ENCODE data around the gene TEX101. TPM values are rescaled to one million over a fixed set of nuclear protein-coding genes. Genes with fewer than 3 reads are reported as not detected.

The TEX101 gene
- total RNA-seq, 1 experiment from 2014 or later: not detected

- H3K27ac ChIP-seq (ENCODE audit: low read length): no peak overlapping the region
- no peaks in the 10 kb centered on the region for H3K27me3 ChIP-seq (ENCODE audit: low read length)
- H3K79me2 ChIP-seq (ENCODE audit: low read length): no peaks in the 10 kb centered on the region
- BruUV-seq (replicated peaks): no TSS peak
- H3K9ac ChIP-seq (ENCODE audit: low read length): no peak overlapping the region
- H2AFZ ChIP-seq (ENCODE audit: low read length): no peak overlapping the region
- no peaks in the 10 kb centered on the region for H3K36me3 ChIP-seq (ENCODE audit: low read depth, low read length)
- intact Hi-C loops (cut with micrococcal nuclease): no loop called here
- ATAC-seq (no peak), DNase-seq (no peak)
- H3K9me3 ChIP-seq (ENCODE audit: low read length): no peaks in the 10 kb centered on the region
- H4K20me1 ChIP-seq (ENCODE audit: low read length): no peaks in the 10 kb centered on the region
- TF ChIP-seq EZH2 (IDR thresholded peaks at IDR 0.05; ENCODE audit: low read length, unreplicated experiment): no peak
- TF ChIP-seq, protein P1, sequence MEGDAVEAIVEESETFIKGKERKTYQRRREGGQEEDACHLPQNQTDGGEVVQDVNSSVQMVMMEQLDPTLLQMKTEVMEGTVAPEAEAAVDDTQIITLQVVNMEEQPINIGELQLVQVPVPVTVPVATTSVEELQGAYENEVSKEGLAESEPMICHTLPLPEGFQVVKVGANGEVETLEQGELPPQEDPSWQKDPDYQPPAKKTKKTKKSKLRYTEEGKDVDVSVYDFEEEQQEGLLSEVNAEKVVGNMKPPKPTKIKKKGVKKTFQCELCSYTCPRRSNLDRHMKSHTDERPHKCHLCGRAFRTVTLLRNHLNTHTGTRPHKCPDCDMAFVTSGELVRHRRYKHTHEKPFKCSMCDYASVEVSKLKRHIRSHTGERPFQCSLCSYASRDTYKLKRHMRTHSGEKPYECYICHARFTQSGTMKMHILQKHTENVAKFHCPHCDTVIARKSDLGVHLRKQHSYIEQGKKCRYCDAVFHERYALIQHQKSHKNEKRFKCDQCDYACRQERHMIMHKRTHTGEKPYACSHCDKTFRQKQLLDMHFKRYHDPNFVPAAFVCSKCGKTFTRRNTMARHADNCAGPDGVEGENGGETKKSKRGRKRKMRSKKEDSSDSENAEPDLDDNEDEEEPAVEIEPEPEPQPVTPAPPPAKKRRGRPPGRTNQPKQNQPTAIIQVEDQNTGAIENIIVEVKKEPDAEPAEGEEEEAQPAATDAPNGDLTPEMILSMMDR (conservative IDR thresholded peaks at IDR 0.05; ENCODE audit: low read depth, low read length): no peak
- no peak for TF ChIP-seq EZH2phosphoT487 (IDR thresholded peaks at IDR 0.05; ENCODE audit: borderline replicate concordance, low read length)
- ChIA-PET POLR2A (ENCODE audit: unreplicated experiment) (interaction anchor here (0.7 kb wide), 1 partner anchor 786 kb away, joined by 3 read pairs; no protein-coding TSS in a partner anchor), CTCF (no interaction called here)
- H3K4me2 ChIP-seq (ENCODE audit: low read length): no peak overlapping the region
- H3F3A ChIP-seq (ENCODE audit: low read length, unreplicated experiment): no peaks in the 10 kb centered on the region
- no peak overlapping the region for H3K4me3 ChIP-seq (ENCODE audit: low read length)
- H3K9me2 ChIP-seq (replicated peaks; ENCODE audit: low read length): no peaks in the 10 kb centered on the region
- H3K4me1 ChIP-seq (ENCODE audit: insufficient read depth, low read length): peaks cover 14% of the 10 kb centered on the region
Observed at GRCh38 chr19:43420954-43421353, 6.3 kb downstream of the TEX101 start.

DNA sequence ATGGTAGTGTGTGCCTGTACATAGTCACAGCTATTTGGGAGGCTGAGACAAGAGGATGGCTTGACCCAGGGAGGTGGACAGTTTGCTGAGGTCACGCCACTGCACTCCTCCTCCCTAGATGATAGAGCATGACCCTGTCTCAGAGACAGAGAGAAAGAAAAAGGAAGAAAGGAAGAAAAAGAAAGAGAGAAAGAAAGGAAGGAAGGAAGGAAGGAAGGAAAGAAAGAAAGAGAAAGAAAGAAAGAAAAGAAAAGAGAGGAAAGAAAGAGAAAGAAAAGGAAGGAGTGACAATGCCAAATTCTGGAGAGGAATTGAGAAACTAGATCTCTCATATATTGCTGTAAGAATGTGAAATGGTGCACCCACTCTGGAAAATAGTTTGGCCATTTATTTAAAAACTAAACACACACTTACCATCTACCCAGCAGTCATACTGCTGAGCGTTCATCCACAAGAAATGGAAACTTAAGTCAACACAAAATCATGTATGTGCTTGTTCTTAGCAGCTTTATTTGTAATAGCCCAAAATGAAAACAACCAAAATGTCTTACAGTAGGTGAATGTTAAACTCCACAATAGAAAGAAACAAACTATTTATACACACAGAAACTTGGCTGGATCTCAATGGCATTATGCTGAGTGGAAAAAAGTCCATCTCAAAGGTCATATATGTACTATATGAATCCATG is 7.5 kb downstream of the TEX101 start:
- CTCF ChIA-PET: no interaction called here
- DNase-seq: no peak

GRCh38 chr19:43422689-43423066 is 8.0 kb downstream of the TEX101 start:
- H3K4me2 ChIP-seq (ENCODE audit: low read length): no peak overlapping the region
- no peaks in the 10 kb centered on the region for H3K9me2 ChIP-seq (replicated peaks; ENCODE audit: low read length)
- no peaks in the 10 kb centered on the region for H4K20me1 ChIP-seq (ENCODE audit: low read length)
- no peak for TF ChIP-seq EZH2phosphoT487 (IDR thresholded peaks at IDR 0.05; ENCODE audit: borderline replicate concordance, low read length)
- TF ChIP-seq, protein P1 (conservative IDR thresholded peaks at IDR 0.05; ENCODE audit: low read depth, low read length): no peak
- TF ChIP-seq EZH2 (IDR thresholded peaks at IDR 0.05; ENCODE audit: low read length, unreplicated experiment): no peak
- no peaks in the 10 kb centered on the region for H3K79me2 ChIP-seq (ENCODE audit: low read length)
- intact Hi-C loops (cut with micrococcal nuclease): no loop called here
- H2AFZ ChIP-seq (ENCODE audit: low read length): no peak overlapping the region
- CTCF ChIA-PET: no interaction called here
- H3K4me3 ChIP-seq (ENCODE audit: low read length): no peak overlapping the region
- H3F3A ChIP-seq (ENCODE audit: low read length, unreplicated experiment): no peaks in the 10 kb centered on the region
- no peak for DNase-seq
- no peaks in the 10 kb centered on the region for H3K27me3 ChIP-seq (ENCODE audit: low read length)
- H3K27ac ChIP-seq (ENCODE audit: low read length): no peak overlapping the region
- no peaks in the 10 kb centered on the region for H3K9me3 ChIP-seq (ENCODE audit: low read length)
- POLR2A ChIA-PET (ENCODE audit: unreplicated experiment): no interaction called here
- BruUV-seq (replicated peaks): no TSS peak
- no peak overlapping the region for H3K9ac ChIP-seq (ENCODE audit: low read length)
- ATAC-seq: no peak
- H3K36me3 ChIP-seq (ENCODE audit: low read depth, low read length): no peaks in the 10 kb centered on the region
- peaks cover 25% of the 10 kb centered on the region for H3K4me1 ChIP-seq (ENCODE audit: insufficient read depth, low read length)

More for the DNA sequence above, 7.5 kb downstream of the TEX101 start:
- Histone ChIP-seq H3F3A (ENCODE audit: low read length, unreplicated experiment) (no peaks in the 10 kb centered on the region), H3K4me3 (ENCODE audit: low read length) (no peak overlapping the region), H3K36me3 (ENCODE audit: low read depth, low read length) (no peaks in the 10 kb centered on the region), H3K9me2 (replicated peaks; ENCODE audit: low read length) (no peaks in the 10 kb centered on the region), H3K9ac (ENCODE audit: low read length) (no peak overlapping the region), H3K4me1 (ENCODE audit: insufficient read depth, low read length) (peaks cover 25% of the 10 kb centered on the region), H3K27ac (ENCODE audit: low read length) (no peak overlapping the region), H3K9me3 (ENCODE audit: low read length) (no peaks in the 10 kb centered on the region), H4K20me1 (ENCODE audit: low read length) (no peaks in the 10 kb centered on the region), H3K4me2 (ENCODE audit: low read length) (no peak overlapping the region), H2AFZ (ENCODE audit: low read length) (no peak overlapping the region), H3K27me3 (ENCODE audit: low read length) (no peaks in the 10 kb centered on the region), H3K79me2 (ENCODE audit: low read length) (no peaks in the 10 kb centered on the region)
- POLR2A ChIA-PET (ENCODE audit: unreplicated experiment): no interaction called here
- no peak for ATAC-seq
- intact Hi-C loops (cut with micrococcal nuclease): no loop called here
- no TSS peak for BruUV-seq (replicated peaks)
- TF ChIP-seq EZH2phosphoT487 (IDR thresholded peaks at IDR 0.05; ENCODE audit: borderline replicate concordance, low read length) (no peak), EZH2 (IDR thresholded peaks at IDR 0.05; ENCODE audit: low read length, unreplicated experiment) (no peak)
- TF ChIP-seq, protein P1 (conservative IDR thresholded peaks at IDR 0.05; ENCODE audit: low read depth, low read length): no peak

All from PC-3 (cell line).